K562 (cell line): ENCODE data around the gene DDX5. TPM values are rescaled to one million over a fixed set of nuclear protein-coding genes. Genes with fewer than 3 reads are reported as not detected.

Experiments used
- E2F3 ChIP-seq: fragments of 250-450 bp; sonication (Bioruptor Pico); IDR thresholded peaks from 2 replicates; pipeline ENCODE4 v1.4.0; 2020; ENCODE audit warnings: mild to moderate bottlenecking
- KHSRP ChIP-seq: fragments of 450-650 bp; IDR thresholded peaks from 2 replicates; pipeline ENCODE4 v1.6.1; 2017
- NBN ChIP-seq: fragments of 450-650 bp; IDR thresholded peaks from 2 replicates; pipeline ENCODE4 v1.6.1; 2016; ENCODE audit warnings: low read depth, mild to moderate bottlenecking
- NFE2 ChIP-seq: IDR thresholded peaks from 2 replicates; pipeline ENCODE4 v1.6.1; 2014; ENCODE audit warnings: antibody characterized with exemption, low read depth
- PTRF ChIP-seq: fragments of 450-650 bp; IDR thresholded peaks from 2 replicates; pipeline ENCODE4 v1.6.1; 2016; ENCODE audit warnings: mild to moderate bottlenecking, missing genetic modification characterization, missing compliant biosample characterization
- RBM14 ChIP-seq: fragments of 200-400 bp; formaldehyde crosslinking; IDR thresholded peaks from 2 replicates; pipeline ENCODE4 v1.6.1; 2018; ENCODE audit warnings: low read depth, mild to moderate bottlenecking, low read length, moderate library complexity, borderline replicate concordance; ENCODE audit not compliant: insufficient read depth
- RBM17 ChIP-seq: fragments of 200-400 bp; formaldehyde crosslinking; IDR thresholded peaks from 2 replicates; pipeline ENCODE4 v1.6.1; 2017; ENCODE audit warnings: low read depth, mild to moderate bottlenecking, low read length, borderline replicate concordance
- SIN3B ChIP-seq: fragments of 450-650 bp; IDR thresholded peaks from 2 replicates; pipeline ENCODE4 v1.6.1; 2017; ENCODE audit warnings: low read depth, mild to moderate bottlenecking, moderate library complexity
- SNIP1 ChIP-seq: fragments of 450-650 bp; IDR thresholded peaks from 2 replicates; pipeline ENCODE4 v1.7.1; 2017; ENCODE audit warnings: low read depth, mild to moderate bottlenecking
- SNRNP70 ChIP-seq: fragments of 200-400 bp; formaldehyde crosslinking; optimal IDR thresholded peaks from 2 replicates; pipeline ENCODE3; 2017; ENCODE audit warnings: low read depth, low read length
- TARDBP ChIP-seq: fragments of 450-650 bp; IDR thresholded peaks from 2 replicates; pipeline ENCODE4 v1.6.1; 2016
- TCF7 ChIP-seq: sonication (generic); IDR thresholded peaks from 2 replicates; pipeline ENCODE4 v1.6.1; 2016; ENCODE audit warnings: antibody characterized with exemption, borderline replicate concordance
- ZNF431 ChIP-seq: sonication (generic); formaldehyde crosslinking; IDR thresholded peaks from 2 replicates; pipeline ENCODE4 v1.8.0; 2022; ENCODE audit warnings: mild to moderate bottlenecking, missing genetic modification reagents
- ZNF507 ChIP-seq: conservative IDR thresholded peaks from 2 replicates; pipeline ENCODE4 v1.6.1; 2017; ENCODE audit warnings: missing genetic modification characterization, missing compliant biosample characterization
- ZNF79 ChIP-seq: fragments of 250-450 bp; sonication (Bioruptor Pico); IDR thresholded peaks from 2 replicates; pipeline ENCODE4 v1.4.0; 2020; ENCODE audit warnings: low read depth, mild to moderate bottlenecking, moderate library complexity
- polyA plus RNA-seq, 8 experiments: library from polyadenylated mRNA; depleted of rRNA in 4 of 8; stranded (reverse) in 5 of 8; unstranded in 3 of 8; fragments of >200 nt; fragmentation: Nextera tagmentation in 2 of 8; fragmentation: Illumina TruSeq in 1 of 8; extraction: Ambion mirVana in 2 of 8; extraction: Trizol in 1 of 8; gene quantifications; 2 replicates each; pipeline versions ENCODE4 v1.2.1 to v1.2.3, GENCODE V29; 2011 to 2014; ENCODE audit warnings: inconsistent platforms in 1 of 8, missing spikeins in 1 of 8
- total RNA-seq, 7 experiments: library from RNA; depleted of rRNA in 6 of 7; stranded (reverse); fragments of >200 nt in 6 of 7; fragmentation: Illumina TruSeq in 2 of 7; extraction: Trizol in 2 of 7; gene quantifications; 2 replicates each; pipeline versions ENCODE4 v1.2.1 to v1.2.3, GENCODE V29; 2011 to 2021; ENCODE audit warnings: low replicate concordance in 1 of 7
- TF ChIP-seq, protein P1 (sequence below): fragments of 250-450 bp; sonication (Bioruptor Pico); IDR thresholded peaks from 2 replicates; pipeline ENCODE4 v1.9.0; 2021; ENCODE audit warnings: mild to moderate bottlenecking, inconsistent platforms
- TF ChIP-seq, protein P2 (sequence below), 2 experiments: IDR thresholded peaks in 1 of 2; conservative IDR thresholded peaks in 1 of 2; 2 replicates each; pipeline ENCODE4 v1.6.1; 2016; ENCODE audit warnings: low read depth in 2 of 2, mild to moderate bottlenecking in 1 of 2, missing compliant biosample characterization in 1 of 2, missing genetic modification characterization in 1 of 2, moderate library complexity in 1 of 2
- TF ChIP-seq, protein P3 (sequence below): IDR thresholded peaks from 2 replicates; pipeline ENCODE4 v1.6.1; 2016; ENCODE audit warnings: missing genetic modification characterization, missing compliant biosample characterization
- TF ChIP-seq, protein P4 (sequence below): fragments of 200-800 bp; sonication (Bioruptor generic); IDR thresholded peaks from 2 replicates; pipeline ENCODE4 v1.6.1; 2017; ENCODE audit warnings: missing genetic modification characterization, missing compliant biosample characterization
- TF ChIP-seq, protein P5 (sequence below): fragments of 200-800 bp; sonication (Bioruptor generic); IDR thresholded peaks from 2 replicates; pipeline ENCODE4 v1.6.1; 2017; ENCODE audit warnings: missing genetic modification characterization, missing compliant biosample characterization

DDX5 gene
- total and polyA plus RNA-seq, 9 of the 15 experiments (the other 6 are each of a cell fraction or from before 2014, with no cell fraction given), result 306 to 1,639 (median 604) TPM

- TF ChIP-seq SNIP1 (no peak), NBN (0 out of 2 replicates have a peak, but pooled peaks have one; percentile 23), RBM14 (no peak), SIN3B (no peak), NFE2 (no peak), ZNF507 (tag) (no peak), TCF7 (no peak), KHSRP (no peak), E2F3 (CRISPR knock-in tag) (no peak), SNRNP70 (no peak), ZNF79 (CRISPR knock-in tag) (no peak), PTRF (tag) (no peak), RBM17 (no peak), ZNF431 (CRISPR knock-in tag) (no peak), TARDBP (no peak)
- TF ChIP-seq, protein P1, sequence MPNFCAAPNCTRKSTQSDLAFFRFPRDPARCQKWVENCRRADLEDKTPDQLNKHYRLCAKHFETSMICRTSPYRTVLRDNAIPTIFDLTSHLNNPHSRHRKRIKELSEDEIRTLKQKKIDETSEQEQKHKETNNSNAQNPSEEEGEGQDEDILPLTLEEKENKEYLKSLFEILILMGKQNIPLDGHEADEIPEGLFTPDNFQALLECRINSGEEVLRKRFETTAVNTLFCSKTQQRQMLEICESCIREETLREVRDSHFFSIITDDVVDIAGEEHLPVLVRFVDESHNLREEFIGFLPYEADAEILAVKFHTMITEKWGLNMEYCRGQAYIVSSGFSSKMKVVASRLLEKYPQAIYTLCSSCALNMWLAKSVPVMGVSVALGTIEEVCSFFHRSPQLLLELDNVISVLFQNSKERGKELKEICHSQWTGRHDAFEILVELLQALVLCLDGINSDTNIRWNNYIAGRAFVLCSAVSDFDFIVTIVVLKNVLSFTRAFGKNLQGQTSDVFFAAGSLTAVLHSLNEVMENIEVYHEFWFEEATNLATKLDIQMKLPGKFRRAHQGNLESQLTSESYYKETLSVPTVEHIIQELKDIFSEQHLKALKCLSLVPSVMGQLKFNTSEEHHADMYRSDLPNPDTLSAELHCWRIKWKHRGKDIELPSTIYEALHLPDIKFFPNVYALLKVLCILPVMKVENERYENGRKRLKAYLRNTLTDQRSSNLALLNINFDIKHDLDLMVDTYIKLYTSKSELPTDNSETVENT (CRISPR knock-in tag), result no peak
- TF ChIP-seq, protein P2, sequence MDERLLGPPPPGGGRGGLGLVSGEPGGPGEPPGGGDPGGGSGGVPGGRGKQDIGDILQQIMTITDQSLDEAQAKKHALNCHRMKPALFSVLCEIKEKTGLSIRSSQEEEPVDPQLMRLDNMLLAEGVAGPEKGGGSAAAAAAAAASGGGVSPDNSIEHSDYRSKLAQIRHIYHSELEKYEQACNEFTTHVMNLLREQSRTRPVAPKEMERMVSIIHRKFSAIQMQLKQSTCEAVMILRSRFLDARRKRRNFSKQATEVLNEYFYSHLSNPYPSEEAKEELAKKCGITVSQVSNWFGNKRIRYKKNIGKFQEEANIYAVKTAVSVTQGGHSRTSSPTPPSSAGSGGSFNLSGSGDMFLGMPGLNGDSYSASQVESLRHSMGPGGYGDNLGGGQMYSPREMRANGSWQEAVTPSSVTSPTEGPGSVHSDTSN (CRISPR knock-in tag; IDR thresholded peaks at IDR 0.05; ENCODE audit: low read depth), result no peak
- TF ChIP-seq, protein P2 (tag; conservative IDR thresholded peaks at IDR 0.05; ENCODE audit: low read depth), result no peak
- TF ChIP-seq, protein P3, sequence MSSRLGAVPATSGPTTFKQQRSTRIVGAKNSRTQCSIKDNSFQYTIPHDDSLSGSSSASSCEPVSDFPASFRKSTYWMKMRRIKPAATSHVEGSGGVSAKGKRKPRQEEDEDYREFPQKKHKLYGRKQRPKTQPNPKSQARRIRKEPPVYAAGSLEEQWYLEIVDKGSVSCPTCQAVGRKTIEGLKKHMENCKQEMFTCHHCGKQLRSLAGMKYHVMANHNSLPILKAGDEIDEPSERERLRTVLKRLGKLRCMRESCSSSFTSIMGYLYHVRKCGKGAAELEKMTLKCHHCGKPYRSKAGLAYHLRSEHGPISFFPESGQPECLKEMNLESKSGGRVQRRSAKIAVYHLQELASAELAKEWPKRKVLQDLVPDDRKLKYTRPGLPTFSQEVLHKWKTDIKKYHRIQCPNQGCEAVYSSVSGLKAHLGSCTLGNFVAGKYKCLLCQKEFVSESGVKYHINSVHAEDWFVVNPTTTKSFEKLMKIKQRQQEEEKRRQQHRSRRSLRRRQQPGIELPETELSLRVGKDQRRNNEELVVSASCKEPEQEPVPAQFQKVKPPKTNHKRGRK (tag), result no peak
- TF ChIP-seq, protein P4, sequence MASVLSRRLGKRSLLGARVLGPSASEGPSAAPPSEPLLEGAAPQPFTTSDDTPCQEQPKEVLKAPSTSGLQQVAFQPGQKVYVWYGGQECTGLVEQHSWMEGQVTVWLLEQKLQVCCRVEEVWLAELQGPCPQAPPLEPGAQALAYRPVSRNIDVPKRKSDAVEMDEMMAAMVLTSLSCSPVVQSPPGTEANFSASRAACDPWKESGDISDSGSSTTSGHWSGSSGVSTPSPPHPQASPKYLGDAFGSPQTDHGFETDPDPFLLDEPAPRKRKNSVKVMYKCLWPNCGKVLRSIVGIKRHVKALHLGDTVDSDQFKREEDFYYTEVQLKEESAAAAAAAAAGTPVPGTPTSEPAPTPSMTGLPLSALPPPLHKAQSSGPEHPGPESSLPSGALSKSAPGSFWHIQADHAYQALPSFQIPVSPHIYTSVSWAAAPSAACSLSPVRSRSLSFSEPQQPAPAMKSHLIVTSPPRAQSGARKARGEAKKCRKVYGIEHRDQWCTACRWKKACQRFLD (CRISPR knock-in tag), result no peak
- TF ChIP-seq, protein P5, sequence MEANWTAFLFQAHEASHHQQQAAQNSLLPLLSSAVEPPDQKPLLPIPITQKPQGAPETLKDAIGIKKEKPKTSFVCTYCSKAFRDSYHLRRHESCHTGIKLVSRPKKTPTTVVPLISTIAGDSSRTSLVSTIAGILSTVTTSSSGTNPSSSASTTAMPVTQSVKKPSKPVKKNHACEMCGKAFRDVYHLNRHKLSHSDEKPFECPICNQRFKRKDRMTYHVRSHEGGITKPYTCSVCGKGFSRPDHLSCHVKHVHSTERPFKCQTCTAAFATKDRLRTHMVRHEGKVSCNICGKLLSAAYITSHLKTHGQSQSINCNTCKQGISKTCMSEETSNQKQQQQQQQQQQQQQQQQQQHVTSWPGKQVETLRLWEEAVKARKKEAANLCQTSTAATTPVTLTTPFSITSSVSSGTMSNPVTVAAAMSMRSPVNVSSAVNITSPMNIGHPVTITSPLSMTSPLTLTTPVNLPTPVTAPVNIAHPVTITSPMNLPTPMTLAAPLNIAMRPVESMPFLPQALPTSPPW (CRISPR knock-in tag), result no peak
These were observed 27.7 kb upstream of the DDX5 start (continued) for GRCh38 chr17:64533784-64534183.
